ENCODE results near the gene ZEB2. TPM values are rescaled to one million over a fixed set of nuclear protein-coding genes. Genes with fewer than 3 reads are reported as not detected.

The ZEB2 gene
- polyA plus RNA-seq, 1 donor from 2014 or later: 2.2 TPM

- Histone ChIP-seq H3K9ac (ENCODE audit: low read length) (no peak overlapping the region), H3K9me3 (ENCODE audit: low read length) (no peaks in the 10 kb centered on the region), H3K27me3 (ENCODE audit: insufficient read depth, low read depth, low read length) (no peaks in the 10 kb centered on the region), H3F3A (ENCODE audit: insufficient read depth, low read length, poor library complexity, severe bottlenecking) (no peaks in the 10 kb centered on the region), H3K4me2 (ENCODE audit: low read length) (no peak overlapping the region), H3K79me2 (replicated peaks; ENCODE audit: insufficient read depth, low read length) (no peaks in the 10 kb centered on the region), H2AFZ (ENCODE audit: low read depth, low read length) (no peak overlapping the region), H3K4me3 (ENCODE audit: low read length) (no peak overlapping the region), H3K9me2 (ENCODE audit: insufficient read depth, low read length) (no peaks in the 10 kb centered on the region), H3K36me3 (ENCODE audit: insufficient read depth, low read length) (no peaks in the 10 kb centered on the region), H3K27ac (ENCODE audit: low read length) (no peak overlapping the region), H4K20me1 (ENCODE audit: insufficient read depth) (no peaks in the 10 kb centered on the region)
- TF ChIP-seq CTCF (IDR thresholded peaks at IDR 0.05; ENCODE audit: poor library complexity, severe bottlenecking): no peak
- no peak for TF ChIP-seq SMC3 (conservative IDR thresholded peaks at IDR 0.05; ENCODE audit: poor library complexity)
- TF ChIP-seq RAD21 (conservative IDR thresholded peaks at IDR 0.05): no peak
- TF ChIP-seq REST (IDR thresholded peaks at IDR 0.05; ENCODE audit: borderline replicate concordance): no peak
These were observed 32.9 kb upstream of the ZEB2 start for GRCh38 chr2:144552821-144553220.

GRCh38 chr2:144550911-144551310 lies 31.0 kb upstream of the ZEB2 start:
- Histone ChIP-seq H3K4me2 (ENCODE audit: low read length) (no peak overlapping the region), H4K20me1 (ENCODE audit: insufficient read depth) (no peaks in the 10 kb centered on the region)
- TF ChIP-seq CTCF (IDR thresholded peaks at IDR 0.05; ENCODE audit: poor library complexity, severe bottlenecking) (no peak), RAD21 (conservative IDR thresholded peaks at IDR 0.05) (no peak), TAF1 (IDR thresholded peaks at IDR 0.05; ENCODE audit: low read depth) (no peak), EP300 (conservative IDR thresholded peaks at IDR 0.05; ENCODE audit: poor library complexity, severe bottlenecking) (no peak)

GRCh38 chr2:144550084-144550483 lies 30.2 kb upstream of the ZEB2 start:
- Histone ChIP-seq H3K27ac (ENCODE audit: low read length) (no peak overlapping the region), H3K4me2 (ENCODE audit: low read length) (no peak overlapping the region), H3K27me3 (ENCODE audit: insufficient read depth, low read depth, low read length) (no peaks in the 10 kb centered on the region), H3K4me3 (ENCODE audit: low read length) (no peak overlapping the region), H3K36me3 (ENCODE audit: insufficient read depth, low read length) (no peaks in the 10 kb centered on the region), H3K9ac (ENCODE audit: low read length) (no peak overlapping the region), H3K9me2 (ENCODE audit: insufficient read depth, low read length) (no peaks in the 10 kb centered on the region), H4K20me1 (ENCODE audit: insufficient read depth) (no peaks in the 10 kb centered on the region), H2AFZ (ENCODE audit: low read depth, low read length) (no peak overlapping the region), H3K9me3 (ENCODE audit: low read length) (no peaks in the 10 kb centered on the region), H3K79me2 (replicated peaks; ENCODE audit: insufficient read depth, low read length) (no peaks in the 10 kb centered on the region), H3F3A (ENCODE audit: insufficient read depth, low read length, poor library complexity, severe bottlenecking) (no peaks in the 10 kb centered on the region)
- TF ChIP-seq SMC3 (conservative IDR thresholded peaks at IDR 0.05; ENCODE audit: poor library complexity): no peak

More at GRCh38 chr2:144550911-144551310, 31.0 kb upstream of the ZEB2 start:
- no peaks in the 10 kb centered on the region for H3K79me2 ChIP-seq (replicated peaks; ENCODE audit: insufficient read depth, low read length)
- H3K36me3 ChIP-seq (ENCODE audit: insufficient read depth, low read length): no peaks in the 10 kb centered on the region
- H3K27me3 ChIP-seq (ENCODE audit: insufficient read depth, low read depth, low read length): no peaks in the 10 kb centered on the region
- H3K27ac ChIP-seq (ENCODE audit: low read length): no peak overlapping the region
- H3K9me2 ChIP-seq (ENCODE audit: insufficient read depth, low read length): no peaks in the 10 kb centered on the region
- H3K9me3 ChIP-seq (ENCODE audit: low read length): no peaks in the 10 kb centered on the region
- H2AFZ ChIP-seq (ENCODE audit: low read depth, low read length): no peak overlapping the region
- no peaks in the 10 kb centered on the region for H3F3A ChIP-seq (ENCODE audit: insufficient read depth, low read length, poor library complexity, severe bottlenecking)
- no peak overlapping the region for H3K9ac ChIP-seq (ENCODE audit: low read length)
- no peak overlapping the region for H3K4me3 ChIP-seq (ENCODE audit: low read length)
